Erythroblast (primary cell): ENCODE results near the gene CSF2.

Experiments used
- GATA1 ChIP-seq: IDR thresholded peaks from 2 replicates; pipeline ENCODE4 v1.6.1; 2011; ENCODE audit warnings: low read depth, mild to moderate bottlenecking, control low read depth, low read length, moderate library complexity
- POLR2A ChIP-seq: IDR thresholded peaks from 2 replicates; pipeline ENCODE4 v1.6.1; 2011; ENCODE audit warnings: mild to moderate bottlenecking, low read length

GRCh38 chr5:132103969-132104391 is 30.4 kb downstream of the CSF2 start:
- TF ChIP-seq POLR2A (no peak), GATA1 (no peak)
